ENCODE measurements around the gene SRGAP2C.
A peak's percentile ranks its signal among the peaks of the same experiment; 100 is the strongest.
"Not testable (repeated sequence)": the region's sequence is repeated elsewhere in the genome, so short reads cannot be mapped to it uniquely, and the experiment has no call there.

Gene SRGAP2C

DNA sequence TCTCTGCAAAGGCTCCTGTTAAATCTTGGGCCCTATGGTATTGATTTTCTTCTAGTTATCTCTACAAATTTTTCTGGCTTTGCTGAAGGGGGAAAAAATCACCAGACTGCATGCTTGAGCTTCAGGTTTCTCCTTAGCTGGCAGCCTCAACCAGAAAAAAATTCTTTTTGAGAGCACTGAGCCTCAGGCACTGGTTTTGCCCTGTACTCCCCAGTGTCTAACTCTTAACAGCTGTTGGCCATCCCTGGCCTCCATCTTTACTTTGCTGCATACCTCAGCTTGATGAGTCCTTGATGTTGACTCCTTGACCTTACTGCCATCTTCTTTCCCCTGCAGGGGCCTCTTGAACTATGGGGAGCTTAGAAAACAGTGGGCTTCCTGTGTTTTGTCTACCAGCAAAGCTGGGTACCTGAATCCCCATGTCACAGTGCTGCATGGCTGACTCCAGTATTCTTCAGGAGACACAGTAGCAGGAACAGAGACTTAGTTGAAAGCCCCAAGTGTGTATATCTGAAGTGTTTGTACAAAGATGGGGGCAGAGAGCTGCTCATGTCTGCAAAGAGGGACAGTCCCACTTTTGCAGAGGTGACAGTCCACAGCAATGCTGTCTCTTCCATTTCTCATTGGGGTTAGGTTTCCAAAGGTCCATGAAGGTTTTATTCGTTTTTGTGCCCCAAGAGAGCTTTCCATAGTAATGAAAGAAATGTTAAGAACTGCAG, 31.1 kb downstream of the SRGAP2C start:
- H3K4me3 ChIP-seq (ENCODE audit: low read depth, low read length): not testable (repeated sequence)

GRCh38 chr1:121216676-121217075, 31.9 kb downstream of the SRGAP2C start:
- not testable (repeated sequence) for DNase-seq (ENCODE audit: low read depth); H3K4me3 ChIP-seq (ENCODE audit: low read depth, low read length)

More for the DNA sequence above, 31.1 kb downstream of the SRGAP2C start:
- not testable (repeated sequence) for DNase-seq (ENCODE audit: low read depth)

GRCh38 chr1:121221770-121222169, 37.0 kb downstream of the SRGAP2C start:
- not testable (repeated sequence) for DNase-seq (ENCODE audit: low read depth); H3K4me3 ChIP-seq (ENCODE audit: low read depth, low read length)

DNA sequence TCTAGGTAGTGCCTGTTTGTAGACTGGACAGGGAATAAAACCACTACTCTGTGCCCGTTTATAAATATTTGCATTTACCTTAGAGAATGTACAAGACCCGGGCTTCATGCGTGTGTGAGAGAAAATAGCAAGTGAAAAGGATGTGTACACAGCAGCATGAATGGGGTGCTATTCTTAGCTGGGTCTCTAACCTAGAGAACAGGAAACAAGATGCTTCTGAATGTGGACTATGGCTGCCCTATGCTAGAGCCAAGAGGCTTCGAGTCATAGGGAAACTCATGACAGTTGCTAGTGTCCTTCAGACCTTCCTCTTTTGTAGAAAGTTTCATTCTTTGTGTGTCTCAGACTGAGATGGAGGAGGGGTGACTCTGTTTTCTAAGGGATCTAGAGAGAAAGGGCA, 39.9 kb downstream of the SRGAP2C start:
- not testable (repeated sequence) for H3K4me3 ChIP-seq (ENCODE audit: low read depth, low read length); DNase-seq (ENCODE audit: low read depth)

DNA sequence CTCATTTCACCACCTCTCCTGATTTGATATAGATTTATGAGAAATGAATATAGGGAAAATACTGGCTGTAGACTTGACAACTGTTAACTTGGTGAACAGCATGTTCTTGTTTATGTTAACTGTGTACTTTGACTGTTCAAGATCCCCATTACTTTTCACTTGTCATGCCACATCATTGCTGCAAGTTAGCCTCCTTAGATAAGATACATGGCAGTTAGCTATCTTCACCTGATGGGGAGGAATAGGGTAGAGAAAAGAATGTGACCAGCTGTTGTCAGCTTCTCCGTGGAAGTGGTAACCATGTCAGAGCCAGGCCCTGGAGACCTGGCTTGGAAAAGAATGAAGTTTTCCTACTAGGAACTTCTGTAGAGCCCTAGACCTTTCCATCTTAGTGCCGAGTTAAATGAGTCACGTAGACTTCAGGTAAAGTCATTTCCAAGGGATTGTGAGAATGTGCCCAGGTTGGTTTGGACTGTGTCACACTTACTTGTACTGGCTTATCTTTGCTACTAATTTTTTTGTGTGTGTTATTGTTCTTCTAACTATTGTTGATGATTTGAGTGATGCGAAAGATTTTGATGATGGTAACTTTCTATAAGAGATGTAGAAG, 41.6 kb downstream of the SRGAP2C start:
- DNase-seq (ENCODE audit: low read depth); H3K4me3 ChIP-seq (ENCODE audit: low read depth, low read length): not testable (repeated sequence)

DNA sequence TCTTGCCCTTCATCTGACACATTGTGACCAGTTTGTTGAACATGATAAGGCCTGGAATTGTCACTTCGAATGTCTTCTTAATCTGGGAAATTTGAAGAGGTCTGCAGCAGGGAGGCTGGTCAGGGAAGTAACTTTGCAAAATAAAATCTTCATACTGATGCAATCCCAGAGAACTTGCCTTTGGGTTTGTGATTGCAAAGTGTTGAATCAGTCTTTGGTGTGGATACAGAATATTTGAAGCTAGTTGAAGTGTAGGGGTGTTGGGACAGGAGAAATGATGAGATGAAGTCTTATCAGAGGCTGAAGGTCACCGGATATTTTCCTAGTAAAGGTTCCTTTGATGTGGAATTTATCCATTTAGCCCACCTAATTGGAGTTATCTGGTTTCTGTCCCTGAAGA, 42.1 kb downstream of the SRGAP2C start:
- H3K4me3 ChIP-seq (ENCODE audit: low read depth, low read length); DNase-seq (ENCODE audit: low read depth): not testable (repeated sequence)

- DNase-seq (ENCODE audit: low read depth); H3K4me3 ChIP-seq (ENCODE audit: low read depth, low read length): not testable (repeated sequence)
These were observed 43.0 kb downstream of the SRGAP2C start for GRCh38 chr1:121227544-121228330.

DNA sequence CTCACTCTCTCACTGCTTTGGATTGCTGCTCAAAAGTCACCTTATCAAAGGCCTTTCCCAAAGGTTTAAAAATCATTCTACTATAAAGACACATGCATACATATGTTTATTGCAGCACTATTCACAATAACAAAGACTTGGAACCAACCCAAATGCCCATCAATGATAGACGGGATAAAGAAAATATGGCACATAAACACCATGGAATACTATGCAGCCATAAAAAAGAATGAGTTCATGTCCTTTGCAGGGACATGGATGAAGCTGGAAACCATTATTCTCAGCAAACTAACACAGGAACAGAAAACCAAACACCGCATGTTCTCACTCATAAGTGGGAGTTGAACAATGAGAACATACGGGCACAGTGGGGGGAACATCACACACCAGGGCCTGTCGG, 45.9 kb downstream of the SRGAP2C start:
- H3K4me3 ChIP-seq (ENCODE audit: low read depth, low read length); DNase-seq (ENCODE audit: low read depth): not testable (repeated sequence)

GRCh38 chr1:121232445-121233125, 47.8 kb downstream of the SRGAP2C start:
- not testable (repeated sequence) for DNase-seq (ENCODE audit: low read depth); H3K4me3 ChIP-seq (ENCODE audit: low read depth, low read length)

GRCh38 chr1:121234090-121234759, 49.5 kb downstream of the SRGAP2C start:
- not testable (repeated sequence) for H3K4me3 ChIP-seq (ENCODE audit: low read depth, low read length); DNase-seq (ENCODE audit: low read depth)

GRCh38 chr1:121238384-121238783, 53.6 kb downstream of the SRGAP2C start:
- not testable (repeated sequence) for H3K4me3 ChIP-seq (ENCODE audit: low read depth, low read length); DNase-seq (ENCODE audit: low read depth)

DNA sequence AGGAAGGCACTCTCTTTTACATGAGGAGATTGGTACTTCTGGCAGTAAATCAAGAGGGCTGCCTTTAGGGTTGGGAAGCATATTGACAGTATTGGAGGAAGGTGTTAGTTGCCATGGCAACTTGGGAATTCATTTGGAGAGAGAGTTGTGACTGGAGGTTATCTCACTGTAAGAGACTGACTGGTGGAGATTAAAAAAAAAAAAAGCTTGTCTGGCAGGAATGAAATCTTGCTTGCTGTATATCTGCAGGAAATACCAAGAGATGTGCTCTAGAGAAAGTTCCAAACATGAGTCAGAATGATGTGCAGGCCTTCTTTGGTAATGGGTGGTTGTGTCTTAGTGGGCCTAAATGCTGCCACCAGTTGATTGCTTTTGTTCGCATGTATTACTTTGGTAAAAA, 59.1 kb downstream of the SRGAP2C start:
- not testable (repeated sequence) for H3K4me3 ChIP-seq (ENCODE audit: low read depth, low read length); DNase-seq (ENCODE audit: low read depth)

DNA sequence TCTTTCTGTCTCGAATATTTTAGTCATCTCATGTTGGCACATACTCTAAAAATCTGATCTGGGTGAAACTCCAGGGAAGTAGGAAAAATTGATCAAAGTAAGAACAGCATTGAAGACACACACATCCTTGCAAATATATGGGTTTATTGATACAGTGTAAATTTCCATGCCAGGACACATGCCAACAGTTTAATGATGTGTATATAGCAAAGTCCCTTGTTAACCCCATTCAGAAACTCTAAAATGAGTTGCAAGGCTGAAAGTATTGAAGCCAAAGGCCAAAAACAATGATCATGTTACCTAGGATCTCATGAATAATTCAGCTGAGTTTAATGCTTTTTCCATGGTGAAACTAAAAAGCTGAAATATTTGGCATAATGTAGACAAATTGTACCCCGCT, 61.6 kb downstream of the SRGAP2C start:
- not testable (repeated sequence) for DNase-seq (ENCODE audit: low read depth); H3K4me3 ChIP-seq (ENCODE audit: low read depth, low read length)

DNA sequence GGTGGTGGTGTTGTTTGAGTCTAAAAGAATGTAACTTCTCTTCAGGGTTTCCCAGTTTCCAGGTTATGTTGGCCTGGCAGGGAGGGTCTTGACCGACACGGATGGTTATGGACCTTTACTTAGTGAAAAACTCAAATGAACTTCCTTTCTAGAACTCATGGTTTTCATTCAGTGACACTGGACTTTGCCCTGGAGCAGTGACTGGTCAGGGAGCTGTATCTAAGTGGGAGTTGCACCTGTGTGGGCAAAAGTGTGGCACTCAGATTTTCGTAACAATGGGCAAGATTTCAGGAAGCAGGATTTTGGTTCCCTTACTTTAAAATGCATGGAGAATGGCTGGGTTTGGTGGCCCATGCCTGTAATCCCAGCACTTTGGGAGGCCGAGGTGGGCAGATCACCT, 67.9 kb downstream of the SRGAP2C start:
- DNase-seq (ENCODE audit: low read depth): not testable (repeated sequence)

DNA sequence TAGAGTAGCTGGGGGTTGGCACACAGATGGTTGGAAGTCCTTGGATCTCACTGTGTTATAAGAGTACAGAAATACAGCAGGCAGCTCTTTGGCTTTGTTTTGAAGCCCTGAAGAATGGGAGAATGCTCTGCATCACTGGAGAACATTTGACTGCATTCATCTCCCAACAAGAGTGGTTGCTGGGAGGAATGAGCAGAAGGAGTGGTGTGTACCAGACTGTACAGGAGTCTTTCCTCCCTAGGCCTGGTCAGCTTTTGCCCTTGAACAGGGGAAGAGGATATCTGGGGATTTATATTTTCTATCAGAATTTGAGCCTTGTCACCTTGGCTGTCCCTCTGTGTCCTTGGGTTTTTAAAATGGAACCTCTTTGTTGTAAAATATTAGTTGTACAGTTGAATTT, 69.8 kb downstream of the SRGAP2C start:
- not testable (repeated sequence) for H3K4me3 ChIP-seq (ENCODE audit: low read depth, low read length); DNase-seq (ENCODE audit: low read depth)

More for the DNA sequence above, 67.9 kb downstream of the SRGAP2C start:
- H3K4me3 ChIP-seq (ENCODE audit: low read depth, low read length): not testable (repeated sequence)

DNA sequence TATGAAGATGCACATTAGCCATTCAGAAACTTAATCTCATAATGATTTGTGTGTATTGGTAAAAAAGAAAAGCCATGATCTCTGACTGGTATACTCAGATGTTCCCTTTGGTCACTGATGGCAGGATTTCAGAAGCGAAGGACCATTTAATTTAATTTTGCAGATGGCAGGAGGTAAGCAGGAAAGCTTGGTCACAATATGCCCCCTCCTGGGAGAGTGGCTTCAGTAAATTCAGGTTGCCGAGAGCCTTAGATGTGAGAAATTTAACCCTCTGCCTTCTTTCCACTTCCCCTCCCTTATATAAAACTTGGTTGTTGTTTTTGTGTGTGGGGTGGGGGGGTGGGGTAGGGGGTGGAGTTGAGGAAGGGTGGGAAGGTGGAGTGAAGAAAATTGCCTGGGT, 72.9 kb downstream of the SRGAP2C start:
- not testable (repeated sequence) for DNase-seq (ENCODE audit: low read depth); H3K4me3 ChIP-seq (ENCODE audit: low read depth, low read length)

DNA sequence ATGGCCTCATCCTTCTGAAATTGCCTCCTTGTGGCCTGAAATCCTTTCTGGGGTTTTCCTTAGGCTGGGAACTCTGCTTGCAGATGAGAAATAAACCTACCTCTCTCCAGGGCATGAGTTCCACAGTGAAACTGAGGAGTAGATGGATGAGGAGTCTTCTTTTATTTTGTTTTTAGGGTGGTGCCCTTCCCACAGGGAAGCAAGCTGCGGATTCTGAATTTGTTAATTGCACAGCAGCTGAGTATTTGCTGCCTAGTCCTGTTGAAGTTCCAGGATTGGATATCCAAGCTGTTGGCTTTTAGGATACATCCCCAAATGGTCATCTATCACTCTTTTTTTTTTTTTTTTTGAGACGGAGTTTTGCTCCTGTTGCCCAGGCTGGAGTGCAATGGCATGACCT, 73.4 kb downstream of the SRGAP2C start:
- not testable (repeated sequence) for DNase-seq (ENCODE audit: low read depth); H3K4me3 ChIP-seq (ENCODE audit: low read depth, low read length)

- peak; percentile 11 for DNase-seq (ENCODE audit: low read depth)
- not testable (repeated sequence) for H3K4me3 ChIP-seq (ENCODE audit: low read depth, low read length)
These were observed 75.4 kb downstream of the SRGAP2C start for GRCh38 chr1:121260205-121260604.

DNA sequence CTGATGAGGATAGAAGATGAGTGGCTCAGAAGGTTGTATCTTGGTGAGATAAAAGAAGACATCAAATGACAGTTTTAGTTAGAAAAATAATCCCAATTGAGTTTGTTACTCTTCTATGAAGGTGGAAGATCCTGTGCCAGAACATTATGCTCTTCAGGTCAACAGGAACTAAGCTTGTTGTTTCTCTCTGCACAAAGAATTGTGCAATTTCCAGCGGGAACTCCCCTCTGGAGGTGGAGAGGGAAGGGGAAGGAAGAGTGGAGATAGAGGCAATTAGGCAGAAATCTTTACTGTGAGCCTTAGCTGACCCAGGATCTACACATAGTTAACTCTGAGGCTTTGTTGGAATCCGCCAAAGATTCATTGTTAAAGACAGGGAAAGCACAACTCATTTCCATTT, 77.4 kb downstream of the SRGAP2C start:
- H3K4me3 ChIP-seq (ENCODE audit: low read depth, low read length); DNase-seq (ENCODE audit: low read depth): not testable (repeated sequence)

Data from NB4 (cell line).